ENCODE data around the gene RAET1L. TPM values are rescaled to one million over a fixed set of nuclear protein-coding genes. Genes with fewer than 3 reads are reported as not detected.
A peak's percentile ranks its signal among the peaks of the same experiment; 100 is the strongest.
"Not testable (repeated sequence)": the region's sequence is repeated elsewhere in the genome, so short reads cannot be mapped to it uniquely, and the experiment has no call there.

The RAET1L gene
- total RNA-seq, 1 experiment from 2014 or later = not detected

DNA sequence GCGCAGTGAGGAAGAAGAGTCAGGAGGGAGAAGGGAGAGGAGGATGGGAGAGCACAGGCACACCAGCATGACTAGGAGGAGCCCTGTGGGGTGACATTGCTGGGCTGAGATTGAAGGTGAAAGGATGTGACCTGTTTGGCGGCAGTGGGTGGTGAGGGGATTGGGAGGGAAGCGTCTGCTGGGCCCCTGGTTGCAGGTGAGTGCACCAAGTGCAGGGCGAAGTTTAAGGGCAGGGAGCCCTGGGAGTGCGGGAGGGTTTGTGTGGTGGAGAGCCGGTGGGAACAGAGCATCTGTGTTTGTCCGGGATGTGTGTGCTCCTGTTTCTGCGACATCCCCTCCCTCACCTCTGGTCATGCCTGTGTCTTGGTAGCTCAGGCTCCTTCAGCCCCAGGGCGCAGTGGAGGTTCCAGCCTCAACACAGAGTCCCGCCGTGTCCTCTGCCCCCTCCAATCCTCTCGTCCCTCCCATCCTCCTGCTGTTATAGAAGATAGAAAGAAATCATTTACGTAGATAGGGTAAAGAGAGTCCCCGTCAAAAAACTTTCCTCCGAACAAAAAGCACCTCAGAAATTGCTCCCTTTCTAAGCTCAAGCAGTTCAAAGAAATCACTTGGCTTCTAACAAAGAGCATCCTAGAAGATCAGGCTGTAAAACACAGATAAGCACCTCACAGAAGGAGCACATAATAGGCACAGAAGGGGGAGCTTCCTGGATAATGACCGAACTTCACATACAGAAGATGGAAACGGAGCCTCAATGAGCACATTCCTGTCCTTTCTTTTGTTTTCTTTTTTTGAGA is 36.6 kb downstream of the RAET1L start:
- DNase-seq (ENCODE audit: low read depth in 1 of 2, low spot score in 2 of 2) = peak in 1 of 2 experiments; percentile 33
- no peaks in the 10 kb centered on the region for H3K36me3 ChIP-seq
- H3K9me3 ChIP-seq (replicated peaks) = no peaks in the 10 kb centered on the region; the same call in 1 of the 2 replicates
- peaks cover 87% of the 10 kb centered on the region for H3K27me3 ChIP-seq (replicated peaks)
- no peak overlapping the region for H3K27ac ChIP-seq
- peaks cover 17% of the 10 kb centered on the region for H3K4me1 ChIP-seq (replicated peaks)
- no peak overlapping the region for H3K4me3 ChIP-seq

DNA sequence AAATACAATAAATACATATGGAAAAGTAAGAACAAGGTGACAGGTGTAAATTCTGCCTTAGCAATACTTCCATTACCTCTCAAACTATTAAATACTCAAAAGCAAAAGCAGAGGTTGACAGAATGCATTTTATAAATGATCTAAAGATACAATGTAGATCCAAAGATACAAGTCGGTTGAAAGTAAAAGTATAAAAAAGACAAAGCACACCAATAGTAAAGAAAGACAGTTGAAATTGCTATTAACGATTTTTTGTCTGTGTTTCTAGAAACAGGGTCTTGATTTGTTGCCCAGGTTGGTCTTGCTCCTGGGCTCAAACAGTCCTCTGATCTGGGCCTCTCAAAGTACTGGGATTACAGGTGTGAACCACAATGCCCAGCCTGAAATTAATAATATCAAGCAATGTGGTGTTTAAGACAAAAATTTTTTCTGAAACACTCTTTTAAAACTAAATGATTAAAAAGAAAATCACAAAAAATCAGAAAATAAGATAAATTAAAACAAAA is 37.7 kb downstream of the RAET1L start:
- Histone ChIP-seq H3K27ac (no peak overlapping the region), H3K4me1 (replicated peaks) (peaks cover 17% of the 10 kb centered on the region), H3K9me3 (replicated peaks) (no peaks in the 10 kb centered on the region; the same call in 1 of the 2 replicates), H3K27me3 (replicated peaks) (peaks cover 81% of the 10 kb centered on the region), H3K4me3 (no peak overlapping the region), H3K36me3 (no peaks in the 10 kb centered on the region)
- DNase-seq (ENCODE audit: low read depth in 1 of 2, low spot score in 2 of 2) = no peak

DNA sequence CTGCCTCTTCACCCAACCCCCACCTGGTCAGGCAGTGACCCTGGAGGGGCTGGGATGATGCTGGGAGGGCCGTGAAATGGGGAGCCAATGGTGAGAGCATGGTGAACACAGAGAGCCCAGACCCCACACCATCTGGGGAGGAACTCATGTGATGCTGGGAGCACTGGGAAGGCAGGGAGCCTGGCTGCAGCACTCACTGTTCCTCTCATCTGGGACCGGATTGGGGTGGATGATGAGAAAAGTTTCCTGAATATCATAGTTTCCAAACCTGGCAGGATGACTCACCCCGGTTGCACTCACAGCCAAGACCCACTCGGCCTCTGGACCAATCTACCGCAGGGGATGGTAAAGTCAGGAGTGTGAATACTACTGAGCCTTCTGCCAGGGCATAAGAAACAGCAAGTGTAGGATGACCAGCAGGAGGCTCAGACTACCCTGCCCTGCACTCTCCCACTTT is 39.8 kb downstream of the RAET1L start:
- no peak for DNase-seq (ENCODE audit: low read depth in 1 of 2, low spot score in 2 of 2)
- no peaks in the 10 kb centered on the region for H3K36me3 ChIP-seq

DNA sequence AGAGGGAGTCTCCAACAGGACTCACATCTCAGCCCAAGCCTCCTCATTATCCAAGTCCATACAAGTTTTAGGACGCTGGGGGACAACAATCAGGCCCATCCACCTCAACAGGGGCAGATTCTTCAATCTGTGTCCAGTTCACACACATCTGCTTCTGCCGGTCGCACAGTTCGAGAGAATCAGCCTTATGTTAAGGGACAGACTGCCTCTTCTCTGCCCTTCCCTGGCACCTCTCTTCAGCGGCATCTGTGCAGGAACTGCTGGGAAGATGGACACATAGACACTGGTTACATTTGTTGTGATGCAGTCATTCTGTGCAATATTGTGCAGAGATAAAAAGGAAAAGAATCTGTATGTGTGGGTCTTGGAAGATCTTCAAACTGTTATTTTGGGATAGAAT is 40.6 kb downstream of the RAET1L start:
- Histone ChIP-seq H3K9me3 (replicated peaks) (no peaks in the 10 kb centered on the region; the same call in 1 of the 2 replicates), H3K27me3 (replicated peaks) (peaks cover 71% of the 10 kb centered on the region), H3K27ac (no peak overlapping the region), H3K4me3 (no peak overlapping the region), H3K36me3 (no peaks in the 10 kb centered on the region), H3K4me1 (replicated peaks) (peaks cover under 1% of the 10 kb centered on the region; the same call in 1 of the 2 replicates)
- peak in 1 of 2 experiments; percentile 18 for DNase-seq (ENCODE audit: low read depth in 1 of 2, low spot score in 2 of 2)

More for the DNA sequence above, 39.8 kb downstream of the RAET1L start:
- no peaks in the 10 kb centered on the region; the same call in 1 of the 2 replicates for H3K9me3 ChIP-seq (replicated peaks)
- no peak overlapping the region for H3K27ac ChIP-seq
- no peak overlapping the region for H3K4me3 ChIP-seq
- H3K4me1 ChIP-seq (replicated peaks) = peaks cover 8% of the 10 kb centered on the region
- H3K27me3 ChIP-seq (replicated peaks) = peaks cover 78% of the 10 kb centered on the region

DNA sequence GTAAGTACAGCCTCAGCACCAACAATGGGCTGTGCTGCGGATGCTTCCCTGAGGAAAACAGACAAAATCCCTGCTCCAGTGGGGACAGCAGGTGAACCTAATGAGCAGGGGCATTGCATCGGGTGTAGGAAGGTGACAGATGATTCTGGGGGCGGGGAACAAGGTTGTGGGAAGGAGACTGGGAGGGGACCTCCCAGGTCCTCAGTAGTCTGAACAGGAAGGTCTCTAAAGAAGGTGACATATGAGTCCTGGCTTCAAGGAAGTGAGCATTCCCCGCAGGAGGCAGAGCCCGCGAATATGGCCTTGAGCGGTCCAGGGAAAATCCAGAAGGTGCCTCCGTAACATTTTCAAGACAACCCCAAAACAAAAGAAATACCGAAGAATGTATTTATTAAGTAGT is 42.2 kb downstream of the RAET1L start:
- Histone ChIP-seq H3K4me3 (no peak overlapping the region), H3K9me3 (replicated peaks) (no peaks in the 10 kb centered on the region), H3K27me3 (replicated peaks) (peaks cover 60% of the 10 kb centered on the region), H3K4me1 (replicated peaks) (no peaks in the 10 kb centered on the region), H3K27ac (no peak overlapping the region), H3K36me3 (no peaks in the 10 kb centered on the region)
- DNase-seq (ENCODE audit: low read depth in 1 of 2, low spot score in 2 of 2) = peak in 1 of 2 experiments; percentile 13

DNA sequence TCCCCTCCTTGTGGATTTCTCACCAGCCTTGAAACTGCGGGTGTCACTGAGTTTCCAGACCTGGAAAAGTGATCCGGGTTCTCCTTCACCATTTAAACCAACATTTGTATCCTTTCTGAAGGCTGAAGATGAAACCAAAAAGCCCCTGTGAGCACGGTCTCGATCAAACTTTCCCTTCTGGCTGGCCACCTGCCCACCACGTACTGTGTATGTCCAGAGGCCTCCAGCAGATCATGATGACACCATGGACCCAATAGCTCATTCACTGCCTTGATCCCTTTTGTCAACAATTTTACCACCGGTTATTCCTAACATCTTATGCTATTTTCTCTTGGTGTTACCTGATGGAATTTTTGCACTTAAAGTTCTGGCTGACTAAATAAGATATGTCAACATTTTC is 46.0 kb downstream of the RAET1L start:
- DNase-seq (ENCODE audit: low read depth in 1 of 2, low spot score in 2 of 2) = no peak
- no peak overlapping the region for H3K4me3 ChIP-seq
- H3K36me3 ChIP-seq = no peaks in the 10 kb centered on the region
- H3K9me3 ChIP-seq (replicated peaks) = no peaks in the 10 kb centered on the region
- H3K27ac ChIP-seq = no peak overlapping the region
- peaks cover 34% of the 10 kb centered on the region for H3K27me3 ChIP-seq (replicated peaks)
- H3K4me1 ChIP-seq (replicated peaks) = no peaks in the 10 kb centered on the region

DNA sequence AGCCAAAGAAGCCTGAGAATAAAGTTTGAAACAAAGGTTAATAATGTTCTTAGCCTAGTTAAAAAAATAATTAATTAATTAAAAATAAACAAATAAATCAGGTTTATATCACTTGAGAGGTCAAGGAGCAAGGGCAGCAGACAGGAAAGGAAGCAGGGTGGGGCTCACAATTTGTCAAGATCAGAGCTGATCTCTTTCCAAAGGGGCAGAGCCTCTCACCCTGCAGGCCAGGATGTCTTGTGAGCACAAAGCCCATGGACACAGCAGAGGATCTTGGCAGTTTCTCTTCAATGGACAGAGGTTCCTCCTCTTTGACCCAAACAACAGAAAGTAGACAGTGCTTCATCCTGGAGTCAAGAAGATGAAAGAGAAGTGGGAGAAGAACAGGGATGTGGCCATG is 46.7 kb downstream of the RAET1L start:
- H3K27ac ChIP-seq = no peak overlapping the region
- DNase-seq (ENCODE audit: low read depth in 1 of 2, low spot score in 2 of 2) = no peak
- H3K27me3 ChIP-seq (replicated peaks) = peaks cover 34% of the 10 kb centered on the region
- H3K4me3 ChIP-seq = no peak overlapping the region
- H3K4me1 ChIP-seq (replicated peaks) = no peaks in the 10 kb centered on the region
- H3K36me3 ChIP-seq = no peaks in the 10 kb centered on the region
- H3K9me3 ChIP-seq (replicated peaks) = no peaks in the 10 kb centered on the region

DNA sequence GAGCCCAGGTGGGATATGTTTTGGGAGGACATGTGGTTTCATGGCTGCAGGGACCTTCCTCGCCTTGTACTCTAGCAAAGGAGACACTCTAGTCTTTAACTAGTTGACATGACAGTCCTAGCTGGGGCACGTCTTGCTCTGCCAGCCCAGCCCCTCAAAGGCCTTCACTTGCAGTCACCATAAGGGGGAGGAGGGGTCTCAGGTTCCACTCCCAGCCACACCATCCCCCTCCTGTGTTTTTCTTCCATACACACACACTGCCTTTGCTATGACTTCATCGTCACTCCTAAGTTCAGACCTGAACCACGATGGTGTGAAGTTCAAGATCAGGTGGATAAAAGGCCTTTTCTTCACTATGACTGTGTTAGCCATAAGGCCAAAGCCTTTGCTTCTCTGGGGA is 48.1 kb downstream of the RAET1L start:
- Histone ChIP-seq H3K36me3 (no peaks in the 10 kb centered on the region), H3K27me3 (replicated peaks) (peaks cover 25% of the 10 kb centered on the region), H3K27ac (no peak overlapping the region), H3K4me1 (replicated peaks) (no peaks in the 10 kb centered on the region), H3K4me3 (no peak overlapping the region), H3K9me3 (replicated peaks) (no peaks in the 10 kb centered on the region)
- DNase-seq (ENCODE audit: low read depth in 1 of 2, low spot score in 2 of 2) = no peak

DNA sequence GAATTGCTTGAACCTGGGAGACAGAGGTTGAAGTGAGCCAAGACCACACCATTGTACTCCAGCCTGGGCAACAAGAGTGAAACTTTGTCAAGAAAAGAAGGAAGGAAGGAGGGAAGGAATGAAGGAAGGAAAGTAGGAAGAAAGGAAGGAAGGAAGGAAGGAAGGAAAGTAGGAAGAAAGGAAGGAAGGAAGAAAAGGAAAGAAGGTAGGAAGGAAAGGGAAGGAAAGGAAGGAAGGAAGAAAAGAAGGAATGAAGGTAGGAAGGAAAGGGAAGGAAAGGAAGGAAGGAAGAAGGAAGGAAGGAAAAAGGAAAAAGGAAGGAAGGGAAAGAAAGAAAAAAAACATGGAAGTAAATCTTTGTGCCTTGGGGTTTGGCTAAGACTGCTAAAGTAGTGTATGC is 49.9 kb downstream of the RAET1L start:
- no peak for DNase-seq (ENCODE audit: low read depth in 1 of 2, low spot score in 2 of 2)
- H3K27me3 ChIP-seq (replicated peaks) = peaks cover 16% of the 10 kb centered on the region
- no peaks in the 10 kb centered on the region for H3K4me1 ChIP-seq (replicated peaks)
- no peak overlapping the region for H3K27ac ChIP-seq
- H3K9me3 ChIP-seq (replicated peaks) = no peaks in the 10 kb centered on the region
- no peak overlapping the region for H3K4me3 ChIP-seq
- no peaks in the 10 kb centered on the region for H3K36me3 ChIP-seq

DNA sequence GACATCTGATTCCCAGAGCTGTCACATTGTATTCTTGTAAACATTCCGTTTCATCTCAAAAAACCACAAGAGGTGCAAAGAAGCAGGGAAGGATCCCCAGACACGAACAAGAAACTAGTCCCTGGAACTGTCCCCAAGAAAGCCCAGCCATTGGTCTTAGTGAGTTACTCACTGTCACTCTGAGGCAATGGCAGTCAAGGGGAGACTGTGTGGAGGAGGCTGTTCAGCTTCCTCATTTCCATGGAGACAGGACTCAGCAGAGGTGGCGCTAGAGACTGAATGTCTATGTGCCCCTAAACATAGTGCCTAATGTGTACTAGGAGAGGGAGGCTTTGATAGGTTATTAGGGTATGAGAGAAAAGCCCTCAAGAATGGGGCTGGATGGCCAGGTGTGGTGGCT is 50.5 kb downstream of the RAET1L start:
- H3K4me3 ChIP-seq = no peak overlapping the region
- no peaks in the 10 kb centered on the region for H3K36me3 ChIP-seq
- H3K4me1 ChIP-seq (replicated peaks) = no peaks in the 10 kb centered on the region
- no peak overlapping the region for H3K27ac ChIP-seq
- peaks cover 17% of the 10 kb centered on the region for H3K27me3 ChIP-seq (replicated peaks)
- no peaks in the 10 kb centered on the region for H3K9me3 ChIP-seq (replicated peaks)
- DNase-seq (ENCODE audit: low read depth in 1 of 2, low spot score in 2 of 2) = no peak

DNA sequence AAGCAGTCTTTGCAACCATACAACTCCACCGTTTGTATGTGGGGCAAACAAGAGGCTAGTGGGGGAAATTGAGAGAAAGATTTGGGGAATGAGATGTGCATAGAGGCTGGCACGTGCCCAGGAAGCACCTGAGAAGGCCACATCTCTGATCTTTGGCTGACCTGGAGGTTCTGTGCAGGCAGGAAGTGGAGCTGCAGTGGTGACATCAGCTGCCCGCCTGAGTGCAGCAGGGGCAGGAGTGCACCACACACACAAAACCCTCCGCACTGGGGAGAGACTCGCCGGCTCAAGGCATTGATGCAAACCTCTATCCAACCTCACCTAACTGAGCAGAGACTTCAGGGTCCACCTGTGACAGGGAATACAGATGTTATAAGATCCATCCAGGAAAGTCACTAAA is 50.9 kb downstream of the RAET1L start:
- not testable (repeated sequence) for H3K4me3 ChIP-seq; H3K9me3 ChIP-seq (replicated peaks); H3K36me3 ChIP-seq; H3K27ac ChIP-seq; DNase-seq (ENCODE audit: low read depth in 1 of 2, low spot score in 2 of 2); H3K4me1 ChIP-seq (replicated peaks)
- H3K27me3 ChIP-seq (replicated peaks) = peaks cover 21% of the 10 kb centered on the region

DNA sequence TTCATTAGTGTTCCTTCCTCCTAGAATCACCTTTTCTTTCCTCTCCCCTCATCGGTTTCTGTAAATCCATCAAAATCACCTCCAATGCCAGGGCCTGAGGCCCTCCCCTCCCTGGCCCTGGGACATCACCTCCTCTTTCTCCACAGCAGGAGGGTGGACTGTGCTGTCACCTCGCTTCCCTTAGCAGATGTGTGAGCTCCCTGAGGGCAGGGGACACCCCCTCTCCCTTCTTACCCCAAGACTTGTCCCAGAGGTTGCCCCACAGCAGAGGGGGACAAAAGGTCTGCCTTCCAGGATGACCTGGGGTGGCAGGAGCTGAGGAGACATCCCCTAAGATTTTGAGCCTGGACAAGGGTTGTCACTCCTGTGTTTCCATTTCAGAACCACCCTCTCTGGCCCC is 55.7 kb downstream of the RAET1L start:
- Histone ChIP-seq H3K27me3 (replicated peaks) (peaks cover 25% of the 10 kb centered on the region), H3K27ac (no peak overlapping the region), H3K4me1 (replicated peaks) (peaks cover 2% of the 10 kb centered on the region), H3K36me3 (no peaks in the 10 kb centered on the region), H3K9me3 (replicated peaks) (no peaks in the 10 kb centered on the region), H3K4me3 (no peak overlapping the region)
- DNase-seq (ENCODE audit: low read depth in 1 of 2, low spot score in 2 of 2) = no peak

DNA sequence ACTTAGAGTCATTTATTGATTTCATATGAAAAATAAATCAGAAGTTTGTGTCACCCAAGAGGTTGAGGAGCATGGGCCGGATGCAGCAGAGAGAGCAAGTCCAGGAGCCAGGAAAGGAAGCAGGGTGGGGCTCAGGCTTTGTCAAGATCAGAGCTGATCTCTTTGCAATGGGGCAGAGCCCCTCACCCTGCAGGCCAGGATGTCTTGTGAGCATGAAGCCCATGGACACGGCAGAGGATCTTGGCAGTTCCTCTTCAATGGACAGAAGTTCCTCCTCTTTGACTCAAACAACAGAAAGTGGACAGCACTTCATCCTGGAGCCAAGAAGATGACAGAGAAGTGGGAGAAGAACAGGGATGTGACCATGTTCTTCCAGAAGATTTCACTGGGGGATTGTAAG is 56.4 kb downstream of the RAET1L start:
- peaks cover 32% of the 10 kb centered on the region for H3K27me3 ChIP-seq (replicated peaks)
- H3K9me3 ChIP-seq (replicated peaks); H3K36me3 ChIP-seq; H3K4me3 ChIP-seq; H3K4me1 ChIP-seq (replicated peaks); DNase-seq (ENCODE audit: low read depth in 1 of 2, low spot score in 2 of 2); H3K27ac ChIP-seq: not testable (repeated sequence)
